ENCODE data around the gene HTR7. TPM values are rescaled to one million over a fixed set of nuclear protein-coding genes. Genes with fewer than 3 reads are reported as not detected.

Gene HTR7
- total and polyA plus RNA-seq, 4 donors: 0.12 to 0.65 (median 0.33) TPM

DNA sequence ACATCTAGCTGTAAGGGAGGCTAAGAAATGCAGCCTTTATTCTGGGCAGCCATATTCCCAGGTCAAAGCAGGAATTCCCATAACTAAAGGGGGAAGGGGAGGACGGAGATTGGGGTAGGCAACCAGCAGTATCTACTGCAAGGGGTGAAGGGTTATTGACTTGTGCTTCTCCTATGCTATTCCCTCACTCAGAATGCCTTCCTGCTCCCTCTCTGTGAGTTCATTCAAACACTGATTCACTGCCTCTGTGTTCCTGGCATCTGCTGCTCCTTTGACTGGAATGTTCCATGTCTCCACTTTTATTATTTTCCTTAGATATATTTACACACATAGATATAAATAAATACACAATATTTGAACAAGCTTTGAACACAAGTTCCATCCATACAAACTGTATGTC is 11.1 kb downstream of the HTR7 start:
- 75 to 86% methylated on average over 1 of the region's 1 CpG for WGBS, 2 donors
- DNase-seq (no peak), ATAC-seq (ENCODE audit: insufficient read depth, low FRiP score) (no peak)
- Histone ChIP-seq H3K4me1 (ENCODE audit: control insufficient read depth in 5 of 5, insufficient read depth in 5 of 5, low read length in 5 of 5) (peaks cover 0 to 2% (median 0%) of the 10 kb centered on the region in 5 donors), H3K9me3 (ENCODE audit: control insufficient read depth in 4 of 4, insufficient read depth in 3 of 4, low read length in 3 of 4) (peaks cover 0 to 9% (median 4%) of the 10 kb centered on the region in 4 donors), H3K4me3 (no peak overlapping the region), H3K36me3 (ENCODE audit: control insufficient read depth in 4 of 4, insufficient read depth in 4 of 4, low read length in 4 of 4) (no peaks in the 10 kb centered on the region), H3K27ac (ENCODE audit: low read depth in 1 of 2, low read length in 1 of 2) (no peak overlapping the region), H3K27me3 (ENCODE audit: control insufficient read depth in 3 of 3, insufficient read depth in 3 of 3, low read length in 2 of 3) (peaks cover 0 to 3% (median 0%) of the 10 kb centered on the region in 3 donors), H3K9ac (ENCODE audit: insufficient read depth in 1 of 2, low read length in 2 of 2) (no peak overlapping the region)
- TF ChIP-seq, protein P1, sequence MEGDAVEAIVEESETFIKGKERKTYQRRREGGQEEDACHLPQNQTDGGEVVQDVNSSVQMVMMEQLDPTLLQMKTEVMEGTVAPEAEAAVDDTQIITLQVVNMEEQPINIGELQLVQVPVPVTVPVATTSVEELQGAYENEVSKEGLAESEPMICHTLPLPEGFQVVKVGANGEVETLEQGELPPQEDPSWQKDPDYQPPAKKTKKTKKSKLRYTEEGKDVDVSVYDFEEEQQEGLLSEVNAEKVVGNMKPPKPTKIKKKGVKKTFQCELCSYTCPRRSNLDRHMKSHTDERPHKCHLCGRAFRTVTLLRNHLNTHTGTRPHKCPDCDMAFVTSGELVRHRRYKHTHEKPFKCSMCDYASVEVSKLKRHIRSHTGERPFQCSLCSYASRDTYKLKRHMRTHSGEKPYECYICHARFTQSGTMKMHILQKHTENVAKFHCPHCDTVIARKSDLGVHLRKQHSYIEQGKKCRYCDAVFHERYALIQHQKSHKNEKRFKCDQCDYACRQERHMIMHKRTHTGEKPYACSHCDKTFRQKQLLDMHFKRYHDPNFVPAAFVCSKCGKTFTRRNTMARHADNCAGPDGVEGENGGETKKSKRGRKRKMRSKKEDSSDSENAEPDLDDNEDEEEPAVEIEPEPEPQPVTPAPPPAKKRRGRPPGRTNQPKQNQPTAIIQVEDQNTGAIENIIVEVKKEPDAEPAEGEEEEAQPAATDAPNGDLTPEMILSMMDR (IDR thresholded peaks at IDR 0.05; ENCODE audit: control extremely low read depth, extremely low read depth): no peak

DNA sequence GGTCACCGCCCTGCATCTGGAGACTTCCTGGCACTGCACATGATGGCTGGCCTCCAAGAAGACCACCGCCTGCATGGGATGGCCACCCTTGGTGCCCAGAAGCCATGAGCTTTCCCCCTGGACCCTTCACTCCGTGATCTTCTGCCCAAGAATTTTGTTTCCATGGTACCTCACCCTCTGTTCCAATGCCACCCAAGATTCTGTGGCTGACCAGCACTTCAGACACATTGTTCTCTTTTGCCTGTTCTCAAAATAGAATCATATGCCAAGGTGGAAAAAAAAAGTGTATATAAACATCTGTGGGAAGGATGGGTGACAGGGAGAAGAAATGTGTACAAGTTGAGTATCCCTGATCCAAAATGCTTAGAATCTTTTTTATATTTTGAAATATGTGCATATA is 12.1 kb downstream of the HTR7 start:
- DNase-seq: no peak
- WGBS, 2 donors: 73 to 86% methylated on average over 3 of the region's 3 CpGs
- Histone ChIP-seq H3K9me3 (ENCODE audit: control insufficient read depth in 4 of 4, insufficient read depth in 3 of 4, low read length in 3 of 4) (peaks cover 0 to 9% (median 2%) of the 10 kb centered on the region in 4 donors), H3K36me3 (ENCODE audit: control insufficient read depth in 4 of 4, insufficient read depth in 4 of 4, low read length in 4 of 4) (no peaks in the 10 kb centered on the region), H3K4me1 (ENCODE audit: control insufficient read depth in 5 of 5, insufficient read depth in 5 of 5, low read length in 5 of 5) (peaks cover 0 to 2% (median 0%) of the 10 kb centered on the region in 5 donors), H3K9ac (ENCODE audit: insufficient read depth in 1 of 2, low read length in 2 of 2) (no peak overlapping the region), H3K27me3 (ENCODE audit: control insufficient read depth in 3 of 3, insufficient read depth in 3 of 3, low read length in 2 of 3) (peaks cover 0 to 3% (median 0%) of the 10 kb centered on the region in 3 donors), H3K27ac (ENCODE audit: low read depth in 1 of 2, low read length in 1 of 2) (no peak overlapping the region), H3K4me3 (no peak overlapping the region)
- TF ChIP-seq, protein P1 (IDR thresholded peaks at IDR 0.05; ENCODE audit: control extremely low read depth, extremely low read depth): no peak
- no peak for ATAC-seq (ENCODE audit: insufficient read depth, low FRiP score)

DNA sequence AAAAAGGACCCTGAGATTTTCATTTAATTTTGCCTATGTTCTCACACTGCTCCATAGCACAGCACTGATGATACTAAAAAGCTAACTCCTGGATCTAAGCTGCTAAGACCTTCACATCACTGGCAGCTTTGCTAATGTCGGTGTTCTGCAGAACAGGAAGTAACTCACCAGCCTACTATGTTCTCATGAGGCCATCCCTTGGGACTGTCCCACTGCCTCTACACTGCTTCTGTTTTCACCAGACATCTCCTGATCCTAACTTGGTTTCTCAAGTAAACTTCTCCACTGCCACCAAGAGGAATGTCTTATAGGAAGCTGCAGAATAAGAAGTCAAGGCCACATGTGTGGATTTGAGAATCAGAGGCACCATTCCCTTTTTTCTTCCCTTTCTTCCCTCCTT is 15.1 kb downstream of the HTR7 start:
- DNase-seq: no peak
- TF ChIP-seq, protein P1 (IDR thresholded peaks at IDR 0.05; ENCODE audit: control extremely low read depth, extremely low read depth): no peak
- no peak for ATAC-seq (ENCODE audit: insufficient read depth, low FRiP score)
- Histone ChIP-seq H3K36me3 (ENCODE audit: control insufficient read depth in 4 of 4, insufficient read depth in 4 of 4, low read length in 4 of 4) (no peaks in the 10 kb centered on the region), H3K9me3 (ENCODE audit: control insufficient read depth in 4 of 4, insufficient read depth in 3 of 4, low read length in 3 of 4) (peaks cover 0 to 8% (median 0%) of the 10 kb centered on the region in 4 donors), H3K27ac (ENCODE audit: low read depth in 1 of 2, low read length in 1 of 2) (no peak overlapping the region), H3K4me1 (ENCODE audit: control insufficient read depth in 5 of 5, insufficient read depth in 5 of 5, low read length in 5 of 5) (peaks cover 0 to 2% (median 0%) of the 10 kb centered on the region in 5 donors), H3K4me3 (no peak overlapping the region), H3K27me3 (ENCODE audit: control insufficient read depth in 3 of 3, insufficient read depth in 3 of 3, low read length in 2 of 3) (peaks cover 0 to 3% (median 0%) of the 10 kb centered on the region in 3 donors), H3K9ac (ENCODE audit: insufficient read depth in 1 of 2, low read length in 2 of 2) (no peak overlapping the region)
- WGBS, 2 donors: 76 to 87% methylated on average over 1 of the region's 1 CpG

DNA sequence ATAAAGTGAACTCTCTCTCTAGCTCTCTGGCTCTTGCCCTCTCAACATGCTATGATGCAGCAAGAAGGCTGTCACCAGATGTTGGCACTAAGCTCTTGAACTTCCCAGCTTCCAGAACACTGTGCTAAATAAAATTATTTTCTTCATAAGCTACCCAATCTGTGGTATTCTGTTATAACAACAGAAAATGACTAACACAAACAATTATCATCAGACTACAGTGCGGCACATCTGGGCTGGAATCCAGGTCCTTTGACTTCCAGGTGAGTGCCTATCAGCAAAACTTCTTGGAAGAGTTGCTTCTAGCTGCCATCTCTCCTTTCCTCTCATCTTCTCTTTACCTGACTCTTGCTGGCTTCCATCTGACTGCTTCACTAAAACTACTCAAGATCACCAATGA is 20.4 kb downstream of the HTR7 start:
- Histone ChIP-seq H3K4me1 (ENCODE audit: control insufficient read depth in 5 of 5, insufficient read depth in 5 of 5, low read length in 5 of 5) (no peaks in the 10 kb centered on the region), H3K4me3 (no peak overlapping the region), H3K27ac (ENCODE audit: low read depth in 1 of 2, low read length in 1 of 2) (no peak overlapping the region), H3K36me3 (ENCODE audit: control insufficient read depth in 4 of 4, insufficient read depth in 4 of 4, low read length in 4 of 4) (no peaks in the 10 kb centered on the region), H3K27me3 (ENCODE audit: control insufficient read depth in 3 of 3, insufficient read depth in 3 of 3, low read length in 2 of 3) (no peaks in the 10 kb centered on the region), H3K9me3 (ENCODE audit: control insufficient read depth in 4 of 4, insufficient read depth in 3 of 4, low read length in 3 of 4) (peaks cover 0 to 4% (median 0%) of the 10 kb centered on the region in 4 donors), H3K9ac (ENCODE audit: insufficient read depth in 1 of 2, low read length in 2 of 2) (no peak overlapping the region)
- ATAC-seq (ENCODE audit: insufficient read depth, low FRiP score): no peak
- whole genome bisulfite sequencing, 2 donors: 87 to 96% methylated on average over 1 of the region's 1 CpG
- DNase-seq: no peak
- TF ChIP-seq, protein P1 (IDR thresholded peaks at IDR 0.05; ENCODE audit: control extremely low read depth, extremely low read depth): no peak
